AG04450 (cell line): Measurements from ENCODE around the gene PNMA8C. TPM values are rescaled to one million over a fixed set of nuclear protein-coding genes. Genes with fewer than 3 reads are reported as not detected.

Source experiments
- CTCF ChIA-PET: fragments of 300-600, 350-600 bp; formaldehyde crosslinking; extraction: SDS; loops from one replicate; lab custom pipeline; 2022; ENCODE audit warnings: antibody characterized with exemption, inconsistent platforms; lab: Charles Lee
- POLR2A ChIA-PET: fragments of 350-600 bp; formaldehyde crosslinking; extraction: SDS; loops from one replicate; lab custom pipeline; 2021; ENCODE audit warnings: antibody characterized with exemption, inconsistent platforms; lab: Yijun Ruan, JAX
- DNase-seq: peaks from one replicate; pipeline ENCODE4 v3.0.0-alpha.2; 2011; ENCODE audit warnings: low read depth, low spot score
- H3K27ac ChIP-seq: one replicate; pipeline ENCODE4 v1.5.1; 2012; ENCODE audit warnings: low read depth, low read length, control low read depth
- H3K27me3 ChIP-seq: one replicate; pipeline ENCODE4 v1.6.0; 2012; ENCODE audit warnings: low read length; ENCODE audit not compliant: control insufficient read depth, insufficient read depth
- H3K4me3 ChIP-seq: 2 replicates; pipeline ENCODE4 v1.5.1; 2011; ENCODE audit warnings: mild to moderate bottlenecking, low read depth, low read length, control low read depth
- H3K9me3 ChIP-seq: 2 replicates; pipeline ENCODE4 v1.5.1; 2012; ENCODE audit warnings: low read length; ENCODE audit not compliant: control insufficient read depth, insufficient read depth
- polyA plus RNA-seq: library from polyadenylated mRNA; depleted of rRNA; stranded (reverse); fragments of >200 nt; gene quantifications from 2 replicates; pipeline ENCODE4 v1.2.3, GENCODE V29; 2011
- TF ChIP-seq, protein P1 (sequence below): IDR thresholded peaks from 2 replicates; pipeline ENCODE4 v1.5.1; 2011; ENCODE audit warnings: low read depth, low read length, control low read depth, inconsistent platforms

Gene PNMA8C
- polyA plus RNA-seq, 1 experiment, result 0.21 TPM

GRCh38 chr19:46450737-46451136 lies 22.0 kb upstream of the PNMA8C start:
- DNase-seq, result no peak
- Histone ChIP-seq H3K27ac (no peak overlapping the region), H3K9me3 (peaks cover 4% of the 10 kb centered on the region), H3K4me3 (no peak overlapping the region), H3K27me3 (peaks cover 8% of the 10 kb centered on the region)
- POLR2A ChIA-PET, result no interaction called here
- TF ChIP-seq, protein P1, sequence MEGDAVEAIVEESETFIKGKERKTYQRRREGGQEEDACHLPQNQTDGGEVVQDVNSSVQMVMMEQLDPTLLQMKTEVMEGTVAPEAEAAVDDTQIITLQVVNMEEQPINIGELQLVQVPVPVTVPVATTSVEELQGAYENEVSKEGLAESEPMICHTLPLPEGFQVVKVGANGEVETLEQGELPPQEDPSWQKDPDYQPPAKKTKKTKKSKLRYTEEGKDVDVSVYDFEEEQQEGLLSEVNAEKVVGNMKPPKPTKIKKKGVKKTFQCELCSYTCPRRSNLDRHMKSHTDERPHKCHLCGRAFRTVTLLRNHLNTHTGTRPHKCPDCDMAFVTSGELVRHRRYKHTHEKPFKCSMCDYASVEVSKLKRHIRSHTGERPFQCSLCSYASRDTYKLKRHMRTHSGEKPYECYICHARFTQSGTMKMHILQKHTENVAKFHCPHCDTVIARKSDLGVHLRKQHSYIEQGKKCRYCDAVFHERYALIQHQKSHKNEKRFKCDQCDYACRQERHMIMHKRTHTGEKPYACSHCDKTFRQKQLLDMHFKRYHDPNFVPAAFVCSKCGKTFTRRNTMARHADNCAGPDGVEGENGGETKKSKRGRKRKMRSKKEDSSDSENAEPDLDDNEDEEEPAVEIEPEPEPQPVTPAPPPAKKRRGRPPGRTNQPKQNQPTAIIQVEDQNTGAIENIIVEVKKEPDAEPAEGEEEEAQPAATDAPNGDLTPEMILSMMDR, result no peak
- CTCF ChIA-PET, result no interaction called here

DNA sequence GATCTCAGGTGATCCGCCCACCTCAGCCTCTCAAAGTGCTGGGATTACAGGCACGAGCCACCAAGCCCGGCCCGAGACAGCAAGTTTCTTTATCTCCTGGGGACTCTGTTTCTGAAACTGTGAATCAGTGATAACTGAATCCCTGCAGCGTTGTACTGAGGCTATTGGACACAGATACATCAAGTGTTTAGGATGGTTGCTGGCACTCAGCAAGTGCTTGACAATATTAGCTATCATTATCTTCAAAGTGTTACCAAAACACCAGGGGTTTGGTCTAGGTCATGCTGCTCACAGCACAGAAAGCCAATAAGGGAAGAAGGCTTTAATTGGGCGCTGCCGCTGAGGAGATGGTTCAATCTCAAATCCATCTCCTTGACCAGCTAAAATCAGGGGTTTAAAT lies 20.5 kb upstream of the PNMA8C start:
- H3K9me3 ChIP-seq, result peaks cover 4% of the 10 kb centered on the region
- ChIA-PET POLR2A (no interaction called here), CTCF (no interaction called here)
- TF ChIP-seq, protein P1, result no peak
- no peak for DNase-seq
- peaks cover 8% of the 10 kb centered on the region for H3K27me3 ChIP-seq
- H3K4me3 ChIP-seq, result no peak overlapping the region
- no peak overlapping the region for H3K27ac ChIP-seq

DNA sequence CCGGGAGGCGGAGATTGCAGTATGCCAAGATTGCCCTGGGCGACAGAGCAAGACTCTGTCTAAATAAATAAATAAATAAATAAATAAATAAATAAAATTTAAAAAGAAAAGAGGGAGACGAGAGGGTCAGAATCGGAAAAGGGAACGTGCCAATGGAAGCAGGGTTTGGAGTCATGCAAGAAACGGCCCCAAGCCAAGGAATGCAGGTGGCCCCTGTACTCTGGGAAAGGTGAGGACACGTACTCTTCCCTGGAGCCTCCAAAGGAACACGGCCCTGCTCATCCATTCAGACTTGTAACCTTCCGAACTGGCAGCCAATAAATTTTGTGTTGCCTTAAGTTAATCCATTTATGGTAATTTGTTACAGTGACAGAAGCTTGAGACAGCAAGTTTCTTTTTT lies 19.9 kb upstream of the PNMA8C start:
- no peak overlapping the region for H3K4me3 ChIP-seq
- POLR2A ChIA-PET, result no interaction called here
- CTCF ChIA-PET, result no interaction called here
- H3K27me3 ChIP-seq, result peaks cover 6% of the 10 kb centered on the region
- no peak overlapping the region for H3K27ac ChIP-seq
- H3K9me3 ChIP-seq, result peaks cover 4% of the 10 kb centered on the region
- DNase-seq, result no peak
- TF ChIP-seq, protein P1, result no peak

- ChIA-PET CTCF (no interaction called here), POLR2A (interaction anchor here (0.6 kb wide), 1 partner anchor 59 kb away, joined by 4 read pairs; no protein-coding TSS in a partner anchor)
- DNase-seq, result no peak
- Histone ChIP-seq H3K4me3 (no peak overlapping the region), H3K27ac (no peak overlapping the region), H3K9me3 (peaks cover 4% of the 10 kb centered on the region), H3K27me3 (peaks cover 5% of the 10 kb centered on the region)
- TF ChIP-seq, protein P1, result no peak
Measured at GRCh38 chr19:46447824-46448223, 19.1 kb upstream of the PNMA8C start.

DNA sequence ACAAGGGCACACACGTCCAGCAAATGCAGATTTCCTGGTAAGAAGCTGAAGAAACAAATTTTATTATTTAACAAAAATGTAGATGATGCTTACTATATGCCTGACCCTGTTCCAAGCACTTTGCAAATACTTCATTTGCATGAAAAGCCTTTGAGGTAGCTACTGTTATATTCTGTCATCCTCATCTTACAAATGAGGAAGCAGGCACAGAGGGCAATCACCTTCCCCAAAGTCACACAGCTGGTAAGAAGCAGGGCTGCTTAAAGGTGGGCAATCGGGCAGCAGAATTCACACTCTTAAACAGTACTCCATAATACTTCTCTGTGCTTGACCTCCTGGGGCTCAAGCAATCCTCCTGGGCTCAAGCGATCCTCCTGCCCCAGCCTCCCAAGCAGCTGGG lies 18.3 kb upstream of the PNMA8C start:
- no peak for DNase-seq
- Histone ChIP-seq H3K27ac (no peak overlapping the region), H3K9me3 (peaks cover 4% of the 10 kb centered on the region), H3K27me3 (peaks cover 5% of the 10 kb centered on the region), H3K4me3 (no peak overlapping the region)
- TF ChIP-seq, protein P1, result no peak
- POLR2A ChIA-PET, result no interaction called here
- CTCF ChIA-PET, result no interaction called here
